Measurements from ENCODE around the gene PRR23E. TPM values are rescaled to one million over a fixed set of nuclear protein-coding genes. Genes with fewer than 3 reads are reported as not detected.

Gene PRR23E
- total RNA-seq, 1 experiment from 2014 or later: not detected

DNA sequence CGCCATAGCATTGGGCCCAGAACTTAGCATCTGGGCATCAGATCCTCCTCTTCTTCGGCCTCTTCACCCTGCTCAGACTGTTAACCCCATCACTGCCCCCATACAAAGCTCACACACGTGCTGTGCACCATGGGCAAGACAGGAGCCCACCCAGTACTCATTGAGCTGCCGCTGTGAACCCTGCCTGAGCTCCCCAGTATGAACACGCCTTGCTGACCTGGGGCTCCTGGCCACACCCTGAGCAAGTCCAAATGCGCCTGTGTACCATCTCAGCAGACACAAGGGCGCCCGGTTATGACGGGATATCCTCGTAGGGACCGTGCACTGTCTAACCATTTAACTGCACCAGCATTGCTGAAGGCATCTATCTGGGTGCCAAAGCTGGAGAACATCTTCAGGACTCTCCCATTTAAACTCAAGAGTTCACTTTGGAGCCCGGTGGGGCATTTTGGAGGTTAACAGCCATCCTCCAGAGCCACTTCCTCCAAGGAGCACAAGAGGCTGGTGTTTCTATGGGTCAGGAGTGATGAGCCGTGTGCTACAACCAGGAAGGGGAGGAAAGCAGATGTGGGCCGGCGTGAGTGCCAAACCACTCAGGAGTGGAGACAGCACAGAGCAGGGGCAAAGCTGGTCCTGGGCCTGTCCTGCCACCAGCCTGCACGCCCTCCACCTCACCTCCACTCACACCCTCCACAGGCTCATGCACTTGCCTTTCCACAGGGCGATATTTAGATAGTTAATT lies 12.1 kb downstream of the PRR23E start:
- H3K27ac ChIP-seq (ENCODE audit: low read length): no peak overlapping the region
- TF ChIP-seq, protein P1, sequence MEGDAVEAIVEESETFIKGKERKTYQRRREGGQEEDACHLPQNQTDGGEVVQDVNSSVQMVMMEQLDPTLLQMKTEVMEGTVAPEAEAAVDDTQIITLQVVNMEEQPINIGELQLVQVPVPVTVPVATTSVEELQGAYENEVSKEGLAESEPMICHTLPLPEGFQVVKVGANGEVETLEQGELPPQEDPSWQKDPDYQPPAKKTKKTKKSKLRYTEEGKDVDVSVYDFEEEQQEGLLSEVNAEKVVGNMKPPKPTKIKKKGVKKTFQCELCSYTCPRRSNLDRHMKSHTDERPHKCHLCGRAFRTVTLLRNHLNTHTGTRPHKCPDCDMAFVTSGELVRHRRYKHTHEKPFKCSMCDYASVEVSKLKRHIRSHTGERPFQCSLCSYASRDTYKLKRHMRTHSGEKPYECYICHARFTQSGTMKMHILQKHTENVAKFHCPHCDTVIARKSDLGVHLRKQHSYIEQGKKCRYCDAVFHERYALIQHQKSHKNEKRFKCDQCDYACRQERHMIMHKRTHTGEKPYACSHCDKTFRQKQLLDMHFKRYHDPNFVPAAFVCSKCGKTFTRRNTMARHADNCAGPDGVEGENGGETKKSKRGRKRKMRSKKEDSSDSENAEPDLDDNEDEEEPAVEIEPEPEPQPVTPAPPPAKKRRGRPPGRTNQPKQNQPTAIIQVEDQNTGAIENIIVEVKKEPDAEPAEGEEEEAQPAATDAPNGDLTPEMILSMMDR (conservative IDR thresholded peaks at IDR 0.05; ENCODE audit: low read depth, low read length): no peak
- TF ChIP-seq EZH2 (IDR thresholded peaks at IDR 0.05; ENCODE audit: low read length, unreplicated experiment): no peak
- no peak for TF ChIP-seq EZH2phosphoT487 (IDR thresholded peaks at IDR 0.05; ENCODE audit: borderline replicate concordance, low read length)
- H2AFZ ChIP-seq (ENCODE audit: low read length): no peak overlapping the region
- H3F3A ChIP-seq (ENCODE audit: low read length, unreplicated experiment): no peaks in the 10 kb centered on the region
- H3K4me2 ChIP-seq (ENCODE audit: low read length): no peak overlapping the region
- no peaks in the 10 kb centered on the region for H3K9me3 ChIP-seq (ENCODE audit: low read length)
- H3K79me2 ChIP-seq (ENCODE audit: low read length): no peaks in the 10 kb centered on the region
- no peaks in the 10 kb centered on the region for H4K20me1 ChIP-seq (ENCODE audit: low read length)
- ChIA-PET CTCF (no interaction called here), POLR2A (ENCODE audit: unreplicated experiment) (no interaction called here)
- intact Hi-C loops (cut with micrococcal nuclease): no loop called here
- no peak for DNase-seq
- no peak overlapping the region for H3K4me3 ChIP-seq (ENCODE audit: low read length)
- no peak for ATAC-seq
- no peaks in the 10 kb centered on the region for H3K9me2 ChIP-seq (replicated peaks; ENCODE audit: low read length)
- no peaks in the 10 kb centered on the region for H3K4me1 ChIP-seq (ENCODE audit: insufficient read depth, low read length)
- no peak overlapping the region for H3K9ac ChIP-seq (ENCODE audit: low read length)
- 0 out of 2 replicates have a peak, but pooled peaks cover 8% of the 10 kb centered on the region for H3K27me3 ChIP-seq (ENCODE audit: low read length)
- H3K36me3 ChIP-seq (ENCODE audit: low read depth, low read length): no peaks in the 10 kb centered on the region
- no TSS peak for BruUV-seq (replicated peaks)

DNA sequence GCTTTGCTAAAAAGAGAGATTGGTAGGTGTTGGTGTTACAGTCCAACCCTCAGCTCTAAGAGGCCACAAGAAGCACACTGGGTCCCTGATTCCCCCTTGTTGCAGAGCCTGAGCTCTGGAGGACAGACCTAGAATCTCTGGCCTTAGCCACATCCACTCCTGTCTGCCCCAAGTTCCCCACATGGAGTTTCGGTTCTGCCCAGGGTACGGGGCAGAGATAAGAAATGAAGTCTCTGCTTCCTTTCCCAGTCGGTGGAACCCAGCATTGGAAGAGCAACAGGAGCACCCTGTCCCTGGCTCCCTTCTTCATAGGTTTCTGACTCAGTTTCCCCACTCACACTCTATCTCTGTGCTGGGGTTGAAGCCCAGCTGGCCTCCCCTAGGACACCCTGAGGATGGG lies 13.2 kb downstream of the PRR23E start:
- no peak overlapping the region for H3K9ac ChIP-seq (ENCODE audit: low read length)
- no peaks in the 10 kb centered on the region for H3K9me3 ChIP-seq (ENCODE audit: low read length)
- no peak overlapping the region for H2AFZ ChIP-seq (ENCODE audit: low read length)
- H3K9me2 ChIP-seq (replicated peaks; ENCODE audit: low read length): no peaks in the 10 kb centered on the region
- ChIA-PET POLR2A (ENCODE audit: unreplicated experiment) (no interaction called here), CTCF (no interaction called here)
- no peak overlapping the region for H3K27ac ChIP-seq (ENCODE audit: low read length)
- H3K27me3 ChIP-seq (ENCODE audit: low read length): no peaks in the 10 kb centered on the region
- no peaks in the 10 kb centered on the region for H3K4me1 ChIP-seq (ENCODE audit: insufficient read depth, low read length)
- BruUV-seq (replicated peaks): no TSS peak
- H3K36me3 ChIP-seq (ENCODE audit: low read depth, low read length): no peaks in the 10 kb centered on the region
- no peak for ATAC-seq
- no peak for DNase-seq
- no peaks in the 10 kb centered on the region for H3F3A ChIP-seq (ENCODE audit: low read length, unreplicated experiment)
- no peak overlapping the region for H3K4me2 ChIP-seq (ENCODE audit: low read length)
- no peaks in the 10 kb centered on the region for H4K20me1 ChIP-seq (ENCODE audit: low read length)
- no peak overlapping the region for H3K4me3 ChIP-seq (ENCODE audit: low read length)
- intact Hi-C loops (cut with micrococcal nuclease): no loop called here
- no peaks in the 10 kb centered on the region for H3K79me2 ChIP-seq (ENCODE audit: low read length)
- TF ChIP-seq EZH2 (IDR thresholded peaks at IDR 0.05; ENCODE audit: low read length, unreplicated experiment) (no peak), EZH2phosphoT487 (IDR thresholded peaks at IDR 0.05; ENCODE audit: borderline replicate concordance, low read length) (no peak)
- TF ChIP-seq, protein P1 (conservative IDR thresholded peaks at IDR 0.05; ENCODE audit: low read depth, low read length): no peak

Measured in PC-3 (cell line).